Daoy (cell line): ENCODE measurements around the gene PTPRN2. TPM values are rescaled to one million over a fixed set of nuclear protein-coding genes. Genes with fewer than 3 reads are reported as not detected.

Experiments
- DNase-seq: peaks from one replicate; pipeline ENCODE4 v3.0.0-alpha.2; 2015; ENCODE audit warnings: low read depth
- total RNA-seq: library from RNA; depleted of rRNA; stranded (reverse); fragments of >200 nt; shearing (Covaris generic); gene quantifications from 2 replicates; pipeline ENCODE4 v1.2.3, GENCODE V29; 2014

Gene PTPRN2
- total RNA-seq, 1 experiment from 2014 or later, result 8.3 TPM

- DNase-seq, result no peak
Measured at GRCh38 chr7:158489462-158490155, 98.0 kb downstream of the PTPRN2 start.

- DNase-seq, result no peak
Measured at GRCh38 chr7:158488181-158488971, 99.2 kb downstream of the PTPRN2 start.

- no peak for DNase-seq
Measured at GRCh38 chr7:158487631-158488151, 99.9 kb downstream of the PTPRN2 start.

GRCh38 chr7:158486919-158487318, 100.7 kb downstream of the PTPRN2 start:
- no peak for DNase-seq

GRCh38 chr7:158484801-158485531, 102.7 kb downstream of the PTPRN2 start:
- no peak for DNase-seq

GRCh38 chr7:158482480-158482879, 105.1 kb downstream of the PTPRN2 start:
- DNase-seq, result no peak

GRCh38 chr7:158479664-158480025, 108.0 kb downstream of the PTPRN2 start:
- DNase-seq, result no peak

GRCh38 chr7:158479021-158479663, 108.5 kb downstream of the PTPRN2 start:
- DNase-seq, result peak; percentile 48

GRCh38 chr7:158477866-158478265, 109.8 kb downstream of the PTPRN2 start:
- no peak for DNase-seq

GRCh38 chr7:158476331-158476932, 111.2 kb downstream of the PTPRN2 start:
- no peak for DNase-seq

GRCh38 chr7:158475679-158476052, 112.0 kb downstream of the PTPRN2 start:
- no peak for DNase-seq

GRCh38 chr7:158475036-158475678, 112.5 kb downstream of the PTPRN2 start:
- no peak for DNase-seq

- no peak for DNase-seq
Measured at GRCh38 chr7:158474488-158474887, 113.1 kb downstream of the PTPRN2 start.

- DNase-seq, result no peak
Measured at GRCh38 chr7:158473946-158474345, 113.7 kb downstream of the PTPRN2 start.

- DNase-seq, result no peak
Measured at GRCh38 chr7:158473221-158473620, 114.4 kb downstream of the PTPRN2 start.

- no peak for DNase-seq
Measured at GRCh38 chr7:158472596-158472995, 115.0 kb downstream of the PTPRN2 start.

GRCh38 chr7:158471716-158472115, 115.9 kb downstream of the PTPRN2 start:
- DNase-seq, result no peak

- DNase-seq, result no peak
Measured at GRCh38 chr7:158470336-158470735, 117.3 kb downstream of the PTPRN2 start.

GRCh38 chr7:158469396-158470051, 118.1 kb downstream of the PTPRN2 start:
- DNase-seq, result no peak

- DNase-seq, result no peak
Measured at GRCh38 chr7:158468700-158469296, 118.8 kb downstream of the PTPRN2 start.
